HFF-Myc (cell line): ENCODE measurements around the gene FZR1.

Source experiments
- DNase-seq: peaks from one replicate; pipeline ENCODE4 v3.0.0-alpha.2; 2011; ENCODE audit warnings: low read depth; ENCODE audit errors: extremely low read depth
- H3K4me3 ChIP-seq: replicated peaks from 2 replicates; pipeline ENCODE4 v1.5.1; 2011; ENCODE audit warnings: low read depth, mild to moderate bottlenecking, control low read depth, low read length
- CTCF ChIP-seq: IDR thresholded peaks from 2 replicates; pipeline ENCODE4 v1.5.1; 2012; ENCODE audit warnings: mild to moderate bottlenecking, low read depth, low read length, control low read depth; ENCODE audit errors: missing control alignments

FZR1 gene

GRCh38 chr19:3510727-3511126, 4.6 kb downstream of the FZR1 start:
- no peak for DNase-seq
- no peak overlapping the region for H3K4me3 ChIP-seq
- no peak for TF ChIP-seq CTCF

GRCh38 chr19:3511506-3512251, 5.6 kb downstream of the FZR1 start:
- TF ChIP-seq CTCF = no peak
- no peak for DNase-seq
- no peak overlapping the region for H3K4me3 ChIP-seq

GRCh38 chr19:3512562-3513228, 6.6 kb downstream of the FZR1 start:
- DNase-seq = no peak
- no peak for TF ChIP-seq CTCF
- no peak overlapping the region for H3K4me3 ChIP-seq

GRCh38 chr19:3513229-3514140, 7.4 kb downstream of the FZR1 start:
- DNase-seq = no peak
- no peak overlapping the region for H3K4me3 ChIP-seq
- TF ChIP-seq CTCF = no peak

- no peak overlapping the region for H3K4me3 ChIP-seq
- no peak for DNase-seq
- no peak for TF ChIP-seq CTCF
Observed at GRCh38 chr19:3514930-3515329, 8.8 kb downstream of the FZR1 start.

- no peak for TF ChIP-seq CTCF
- no peak for DNase-seq
- H3K4me3 ChIP-seq = no peak overlapping the region
Observed at GRCh38 chr19:3515891-3516422, 9.8 kb downstream of the FZR1 start.
